ENCODE measurements around the gene SCML2.

DNA sequence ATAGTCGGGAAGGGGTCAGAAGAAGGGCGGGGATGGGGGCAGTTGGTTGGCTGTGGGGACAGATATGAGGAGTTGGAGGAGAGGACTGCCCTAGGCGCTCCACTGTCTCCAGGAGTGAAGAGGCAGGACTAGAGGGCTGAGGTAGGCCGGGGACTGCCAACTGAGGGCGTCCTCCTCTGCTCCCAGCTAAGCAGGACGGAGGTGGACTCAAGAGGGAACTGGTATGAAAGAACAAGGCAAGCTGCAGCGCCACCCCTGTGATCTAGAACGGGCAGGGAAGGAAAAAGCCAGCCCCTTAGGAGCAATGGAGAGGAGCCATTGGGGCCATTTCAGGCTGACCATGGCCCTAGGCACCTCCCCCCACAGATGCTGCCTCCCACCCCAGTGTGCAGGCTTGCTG lies 147.8 kb downstream of the SCML2 start:
- no peak for TF ChIP-seq SP1 (IDR thresholded peaks at IDR 0.05; ENCODE audit: low read depth, low read length)
- TF ChIP-seq, protein P1, sequence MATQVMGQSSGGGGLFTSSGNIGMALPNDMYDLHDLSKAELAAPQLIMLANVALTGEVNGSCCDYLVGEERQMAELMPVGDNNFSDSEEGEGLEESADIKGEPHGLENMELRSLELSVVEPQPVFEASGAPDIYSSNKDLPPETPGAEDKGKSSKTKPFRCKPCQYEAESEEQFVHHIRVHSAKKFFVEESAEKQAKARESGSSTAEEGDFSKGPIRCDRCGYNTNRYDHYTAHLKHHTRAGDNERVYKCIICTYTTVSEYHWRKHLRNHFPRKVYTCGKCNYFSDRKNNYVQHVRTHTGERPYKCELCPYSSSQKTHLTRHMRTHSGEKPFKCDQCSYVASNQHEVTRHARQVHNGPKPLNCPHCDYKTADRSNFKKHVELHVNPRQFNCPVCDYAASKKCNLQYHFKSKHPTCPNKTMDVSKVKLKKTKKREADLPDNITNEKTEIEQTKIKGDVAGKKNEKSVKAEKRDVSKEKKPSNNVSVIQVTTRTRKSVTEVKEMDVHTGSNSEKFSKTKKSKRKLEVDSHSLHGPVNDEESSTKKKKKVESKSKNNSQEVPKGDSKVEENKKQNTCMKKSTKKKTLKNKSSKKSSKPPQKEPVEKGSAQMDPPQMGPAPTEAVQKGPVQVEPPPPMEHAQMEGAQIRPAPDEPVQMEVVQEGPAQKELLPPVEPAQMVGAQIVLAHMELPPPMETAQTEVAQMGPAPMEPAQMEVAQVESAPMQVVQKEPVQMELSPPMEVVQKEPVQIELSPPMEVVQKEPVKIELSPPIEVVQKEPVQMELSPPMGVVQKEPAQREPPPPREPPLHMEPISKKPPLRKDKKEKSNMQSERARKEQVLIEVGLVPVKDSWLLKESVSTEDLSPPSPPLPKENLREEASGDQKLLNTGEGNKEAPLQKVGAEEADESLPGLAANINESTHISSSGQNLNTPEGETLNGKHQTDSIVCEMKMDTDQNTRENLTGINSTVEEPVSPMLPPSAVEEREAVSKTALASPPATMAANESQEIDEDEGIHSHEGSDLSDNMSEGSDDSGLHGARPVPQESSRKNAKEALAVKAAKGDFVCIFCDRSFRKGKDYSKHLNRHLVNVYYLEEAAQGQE (IDR thresholded peaks at IDR 0.05; ENCODE audit: low read depth, low read length): no peak
